MG63 (cell line): Measurements from ENCODE around the gene GLT8D2. TPM values are rescaled to one million over a fixed set of nuclear protein-coding genes. Genes with fewer than 3 reads are reported as not detected.

Source experiments
- DNase-seq: peaks from one replicate; pipeline ENCODE4 v3.0.0-alpha.2; 2020
- H3K27me3 ChIP-seq: fragments of 250-450 bp; sonication (Bioruptor Pico); 2 replicates; pipeline ENCODE4 v1.5.1; 2020; ENCODE audit warnings: mild to moderate bottlenecking, moderate library complexity
- H3K36me3 ChIP-seq: fragments of 250-450 bp; sonication (Bioruptor Pico); 2 replicates; pipeline ENCODE4 v1.5.1; 2020; ENCODE audit warnings: mild to moderate bottlenecking, moderate library complexity
- H3K4me3 ChIP-seq: fragments of 250-450 bp; sonication (Bioruptor Pico); 2 replicates; pipeline ENCODE4 v1.5.1; 2020; ENCODE audit warnings: mild to moderate bottlenecking, moderate library complexity
- H3K9me3 ChIP-seq: fragments of 250-450 bp; sonication (Bioruptor Pico); 2 replicates; pipeline ENCODE4 v1.5.1; 2020; ENCODE audit warnings: mild to moderate bottlenecking, moderate library complexity
- total RNA-seq: library from RNA; depleted of rRNA; stranded (reverse); fragments of >200 nt; shearing (Covaris generic); gene quantifications from 2 replicates; pipeline ENCODE4 v1.2.3, GENCODE V29; 2014; ENCODE audit warnings: low replicate concordance; rRNA removed

The GLT8D2 gene, protein sequence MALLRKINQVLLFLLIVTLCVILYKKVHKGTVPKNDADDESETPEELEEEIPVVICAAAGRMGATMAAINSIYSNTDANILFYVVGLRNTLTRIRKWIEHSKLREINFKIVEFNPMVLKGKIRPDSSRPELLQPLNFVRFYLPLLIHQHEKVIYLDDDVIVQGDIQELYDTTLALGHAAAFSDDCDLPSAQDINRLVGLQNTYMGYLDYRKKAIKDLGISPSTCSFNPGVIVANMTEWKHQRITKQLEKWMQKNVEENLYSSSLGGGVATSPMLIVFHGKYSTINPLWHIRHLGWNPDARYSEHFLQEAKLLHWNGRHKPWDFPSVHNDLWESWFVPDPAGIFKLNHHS
- not detected in 2 replicates for total RNA-seq

GRCh38 chr12:104049903-104050356 lies at the start of gene GLT8D2:
GLT8D2 (minus strand) TSS chr12:104050187; CDS start chr12:104019648, 30,539 bp downstream.
- Histone ChIP-seq H3K36me3 (no peaks in the 10 kb centered on the region), H3K27me3 (peaks cover 7% of the 10 kb centered on the region; the same call in 1 of the 2 replicates), H3K9me3 (no peaks in the 10 kb centered on the region)

DNA sequence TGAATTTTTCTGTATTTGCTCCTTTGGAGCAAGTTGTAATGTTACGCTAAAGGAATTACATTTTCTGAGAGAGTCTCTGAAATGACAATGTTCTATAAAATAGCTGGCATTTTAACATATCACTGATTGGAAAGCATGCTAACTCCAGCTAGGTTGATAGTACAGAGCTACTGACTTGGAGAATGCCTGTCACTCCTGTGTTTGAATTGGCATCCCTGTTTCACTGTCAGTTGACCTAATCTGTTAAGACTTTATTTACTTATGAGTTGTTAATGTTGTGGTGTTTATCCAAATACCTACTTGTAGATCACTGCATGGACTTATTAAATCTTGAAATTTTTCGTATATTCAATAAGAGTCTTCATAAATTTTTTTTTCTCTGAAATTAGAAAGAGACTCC lies 48.0 kb upstream of the GLT8D2 start:
- Histone ChIP-seq H3K36me3 (peaks cover 46% of the 10 kb centered on the region), H3K27me3 (no peaks in the 10 kb centered on the region), H3K9me3 (no peaks in the 10 kb centered on the region), H3K4me3 (no peak overlapping the region)
- no peak for DNase-seq

More at GRCh38 chr12:104049903-104050356, at the start of gene GLT8D2:
- H3K4me3 ChIP-seq: peak within 1 kb of the TSS; percentile 45
- peak; percentile 71 for DNase-seq

- no peak overlapping the region for H3K4me3 ChIP-seq
- no peaks in the 10 kb centered on the region for H3K27me3 ChIP-seq
- no peak for DNase-seq
- H3K36me3 ChIP-seq: peaks cover 43% of the 10 kb centered on the region
- no peaks in the 10 kb centered on the region for H3K9me3 ChIP-seq
These were observed 45.3 kb upstream of the GLT8D2 start for GRCh38 chr12:104095289-104095688.

GRCh38 chr12:104094284-104094683 lies 44.3 kb upstream of the GLT8D2 start:
- Histone ChIP-seq H3K4me3 (no peak overlapping the region), H3K9me3 (no peaks in the 10 kb centered on the region), H3K27me3 (no peaks in the 10 kb centered on the region), H3K36me3 (peaks cover 44% of the 10 kb centered on the region)
- DNase-seq: no peak

- Histone ChIP-seq H3K4me3 (no peak overlapping the region), H3K36me3 (peaks cover 42% of the 10 kb centered on the region), H3K27me3 (no peaks in the 10 kb centered on the region), H3K9me3 (no peaks in the 10 kb centered on the region)
- DNase-seq: no peak
These were observed 41.1 kb upstream of the GLT8D2 start for GRCh38 chr12:104091136-104091535.

GRCh38 chr12:104090685-104091084 lies 40.7 kb upstream of the GLT8D2 start:
- DNase-seq: no peak
- no peaks in the 10 kb centered on the region for H3K27me3 ChIP-seq
- no peak overlapping the region for H3K4me3 ChIP-seq
- H3K9me3 ChIP-seq: no peaks in the 10 kb centered on the region
- H3K36me3 ChIP-seq: peaks cover 42% of the 10 kb centered on the region

DNA sequence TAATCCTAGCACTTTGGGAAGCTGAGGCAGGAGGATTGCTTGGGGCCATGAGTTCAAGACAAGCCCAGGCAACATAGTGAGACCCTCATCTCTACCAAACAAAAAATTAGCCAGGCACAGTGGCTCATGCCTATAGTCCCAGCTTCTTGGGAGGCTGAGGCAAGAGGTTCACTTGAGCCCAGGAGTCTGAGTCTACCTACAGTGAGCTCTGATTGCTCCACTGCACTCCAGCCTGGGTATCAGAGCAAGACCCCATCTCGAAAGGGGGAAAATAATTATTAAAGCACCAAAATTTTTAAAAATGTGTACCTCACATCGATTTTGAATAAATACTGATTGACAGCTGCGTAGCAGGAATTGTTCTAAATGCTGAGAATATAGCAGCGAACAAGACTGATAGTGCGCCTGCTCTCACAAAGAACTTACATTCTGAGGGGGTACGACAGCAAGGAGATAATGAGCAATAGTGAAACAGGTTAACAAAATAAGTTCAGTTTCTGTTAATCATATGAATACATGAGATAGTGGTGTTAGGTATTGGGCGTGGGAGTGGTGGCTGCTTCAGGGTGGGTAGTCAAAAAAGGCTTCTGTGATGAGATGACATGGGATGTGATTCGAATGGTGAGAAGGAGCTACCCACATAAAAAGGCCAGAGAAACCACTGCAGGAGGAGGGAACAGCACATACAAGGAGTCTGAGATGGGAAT lies 33.9 kb upstream of the GLT8D2 start:
- no peaks in the 10 kb centered on the region for H3K27me3 ChIP-seq
- no peaks in the 10 kb centered on the region for H3K9me3 ChIP-seq
- peaks cover 41% of the 10 kb centered on the region for H3K36me3 ChIP-seq
- no peak for DNase-seq
- H3K4me3 ChIP-seq: no peak overlapping the region

GRCh38 chr12:104080764-104081163 lies 30.8 kb upstream of the GLT8D2 start:
- Histone ChIP-seq H3K36me3 (peaks cover 27% of the 10 kb centered on the region), H3K27me3 (no peaks in the 10 kb centered on the region), H3K9me3 (no peaks in the 10 kb centered on the region), H3K4me3 (no peak overlapping the region)
- DNase-seq: no peak

GRCh38 chr12:104079024-104079423 lies 29.0 kb upstream of the GLT8D2 start:
- Histone ChIP-seq H3K9me3 (no peaks in the 10 kb centered on the region), H3K36me3 (peaks cover 24% of the 10 kb centered on the region)

DNA sequence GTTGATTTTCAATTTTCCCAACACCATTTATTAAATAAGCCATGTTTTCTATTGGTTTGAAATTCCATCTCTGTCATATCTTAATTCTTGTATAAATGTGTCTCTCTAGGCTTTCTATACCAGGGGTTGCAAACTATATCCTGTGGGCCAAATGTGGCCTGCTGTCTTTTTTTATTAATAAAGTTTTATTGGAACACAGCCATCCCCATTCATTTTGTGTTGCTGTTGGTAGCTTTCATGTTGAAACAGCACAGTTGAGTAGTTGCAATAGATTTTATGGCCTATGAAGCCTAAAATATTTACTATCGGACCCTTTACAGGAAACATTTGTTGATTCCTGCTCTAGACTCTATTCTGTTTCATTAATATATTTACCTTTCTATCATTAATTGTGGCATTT lies 23.7 kb upstream of the GLT8D2 start:
- H3K36me3 ChIP-seq: peaks cover 30% of the 10 kb centered on the region
- DNase-seq: no peak

More at GRCh38 chr12:104079024-104079423, 29.0 kb upstream of the GLT8D2 start:
- no peak overlapping the region for H3K4me3 ChIP-seq
- no peaks in the 10 kb centered on the region for H3K27me3 ChIP-seq
- no peak for DNase-seq

GRCh38 chr12:104072099-104072498 lies 22.1 kb upstream of the GLT8D2 start:
- Histone ChIP-seq H3K4me3 (no peak overlapping the region), H3K9me3 (no peaks in the 10 kb centered on the region), H3K27me3 (no peaks in the 10 kb centered on the region), H3K36me3 (peaks cover 28% of the 10 kb centered on the region)
- no peak for DNase-seq

More for the DNA sequence above, 23.7 kb upstream of the GLT8D2 start:
- H3K27me3 ChIP-seq: no peaks in the 10 kb centered on the region
- no peaks in the 10 kb centered on the region for H3K9me3 ChIP-seq
- no peak overlapping the region for H3K4me3 ChIP-seq

DNA sequence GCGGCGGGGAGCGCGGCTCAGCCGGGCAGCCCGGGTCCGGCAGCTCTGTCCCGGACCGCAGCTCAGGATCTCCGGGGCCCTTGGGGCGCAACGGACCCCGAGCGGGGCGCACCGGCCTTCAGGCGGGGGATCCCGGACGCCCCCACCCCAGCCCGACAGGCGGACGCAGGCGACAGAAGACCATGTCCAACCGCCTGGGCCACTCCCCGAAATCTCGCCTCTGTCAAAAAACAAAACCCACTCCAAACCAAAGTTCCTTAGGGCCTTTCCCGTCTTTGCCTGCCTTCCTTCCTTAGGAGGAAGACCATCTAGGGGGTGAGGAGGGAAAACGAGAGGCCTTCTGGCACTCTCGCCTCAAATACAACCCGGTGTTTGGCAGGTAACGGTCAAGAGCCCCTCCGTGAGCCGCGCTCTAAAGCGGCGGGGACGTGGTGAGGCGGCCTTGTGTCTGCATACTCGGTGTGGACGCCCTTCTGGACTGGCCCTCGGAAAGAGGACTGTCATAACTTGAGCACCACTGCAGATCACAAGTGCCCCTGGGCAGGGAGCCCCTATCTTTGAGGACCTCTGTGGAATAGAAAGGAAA lies 14.9 kb upstream of the GLT8D2 start:
- peak; percentile 10 for DNase-seq
- peaks cover 14% of the 10 kb centered on the region for H3K36me3 ChIP-seq
- H3K9me3 ChIP-seq: no peaks in the 10 kb centered on the region
- no peaks in the 10 kb centered on the region for H3K27me3 ChIP-seq
- H3K4me3 ChIP-seq: peak overlapping the region; percentile 96

DNA sequence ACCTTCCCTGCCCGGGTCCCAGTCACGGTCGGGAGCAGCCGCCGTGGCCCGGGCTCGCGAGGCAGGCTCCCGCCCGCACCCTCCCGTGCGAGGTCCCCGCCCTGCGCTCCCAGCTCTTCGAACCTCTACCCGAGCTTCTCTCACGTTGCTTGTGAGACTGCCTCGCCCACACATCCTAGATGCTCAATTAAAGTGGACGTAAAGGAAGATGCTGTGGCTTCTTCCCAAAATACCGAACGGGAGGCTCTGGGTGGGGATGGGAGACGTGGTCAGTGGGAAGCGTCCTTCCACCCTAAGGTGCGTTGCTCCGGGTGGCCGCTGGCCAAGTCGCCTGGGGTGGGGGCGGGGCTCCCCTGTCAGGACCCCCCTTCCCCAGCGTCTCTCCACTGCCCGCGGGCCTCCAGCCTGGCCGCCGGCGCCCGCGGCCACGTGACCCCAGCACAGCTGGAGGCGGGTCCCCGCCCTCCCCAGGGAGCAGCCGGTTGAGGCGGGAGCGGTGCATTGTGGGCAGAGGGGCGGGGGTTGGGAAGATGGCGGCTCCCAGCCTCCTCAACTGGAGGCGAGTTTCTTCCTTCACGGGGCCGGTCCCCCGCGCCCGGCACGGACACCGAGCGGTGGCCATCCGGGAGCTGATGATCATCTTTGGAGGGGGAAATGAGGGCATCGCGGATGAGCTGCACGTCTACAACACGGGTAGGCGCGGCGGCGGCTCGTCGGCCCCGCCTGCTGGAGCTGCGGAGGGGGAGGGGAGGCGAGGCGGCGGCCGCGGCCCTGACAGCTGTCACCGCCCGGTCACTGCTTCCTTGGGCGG lies 14.2 kb upstream of the GLT8D2 start, which contains the start of gene HCFC2:
Gene HCFC2 (plus strand): TSS at position 501 of the 811 bp plus-strand sequence. CDS start 30 bp downstream, at position 531.
- peak within 1 kb of the TSS; percentile 96 for H3K4me3 ChIP-seq

DNA sequence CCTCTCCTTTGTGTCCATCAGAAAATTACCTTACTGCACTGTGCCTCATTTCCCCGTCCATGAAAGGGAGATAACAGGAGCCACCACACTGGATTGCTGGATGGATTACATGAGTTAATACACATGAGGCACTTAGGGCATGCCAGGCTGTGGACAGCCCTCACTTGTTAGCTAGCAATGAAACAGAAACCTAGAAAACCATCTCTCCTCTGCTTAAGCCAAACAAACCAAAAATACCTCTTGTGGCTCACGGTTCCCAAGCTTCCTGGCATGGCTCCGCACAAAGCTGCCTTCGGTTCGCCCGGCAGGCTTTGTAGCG lies 13.7 kb upstream of the GLT8D2 start:
- Histone ChIP-seq H3K27me3 (no peaks in the 10 kb centered on the region), H3K36me3 (peaks cover 10% of the 10 kb centered on the region), H3K4me3 (peak overlapping the region; percentile 96), H3K9me3 (no peaks in the 10 kb centered on the region)
- DNase-seq: no peak

More for the DNA sequence above, 14.2 kb upstream of the GLT8D2 start, which contains the start of gene HCFC2:
- peaks cover 10% of the 10 kb centered on the region for H3K36me3 ChIP-seq
- H3K9me3 ChIP-seq: no peaks in the 10 kb centered on the region
- H3K27me3 ChIP-seq: no peaks in the 10 kb centered on the region
- peak; percentile 92 for DNase-seq

DNA sequence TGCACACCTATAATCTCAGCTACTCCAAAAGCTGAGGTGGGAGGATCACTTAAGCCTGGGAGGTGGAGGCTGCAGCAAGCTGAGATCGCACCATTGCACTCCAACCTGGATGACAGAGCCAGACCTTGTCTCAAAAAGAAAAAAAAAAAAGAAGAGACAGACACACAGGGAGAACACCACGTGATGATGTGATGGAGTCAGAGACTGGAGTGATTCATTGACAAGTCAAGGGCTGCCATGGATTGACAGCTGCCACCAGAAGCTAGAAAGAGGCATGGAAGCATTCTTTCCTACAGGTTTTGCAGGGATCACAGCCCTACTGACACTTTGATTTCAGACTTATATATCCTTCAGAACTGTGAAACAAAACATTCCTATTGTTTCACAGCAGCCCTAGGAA lies 10.8 kb upstream of the GLT8D2 start:
- Histone ChIP-seq H3K27me3 (no peaks in the 10 kb centered on the region), H3K9me3 (no peaks in the 10 kb centered on the region), H3K4me3 (no peak overlapping the region), H3K36me3 (no peaks in the 10 kb centered on the region)
- no peak for DNase-seq

GRCh38 chr12:104059963-104060362 lies 10.0 kb upstream of the GLT8D2 start:
- H3K27me3 ChIP-seq: no peaks in the 10 kb centered on the region
- no peak for DNase-seq
- H3K4me3 ChIP-seq: no peak overlapping the region
- H3K9me3 ChIP-seq: no peaks in the 10 kb centered on the region
- H3K36me3 ChIP-seq: no peaks in the 10 kb centered on the region
